Measurements from ENCODE around the gene BHMT2.

- TF ChIP-seq, protein P1, sequence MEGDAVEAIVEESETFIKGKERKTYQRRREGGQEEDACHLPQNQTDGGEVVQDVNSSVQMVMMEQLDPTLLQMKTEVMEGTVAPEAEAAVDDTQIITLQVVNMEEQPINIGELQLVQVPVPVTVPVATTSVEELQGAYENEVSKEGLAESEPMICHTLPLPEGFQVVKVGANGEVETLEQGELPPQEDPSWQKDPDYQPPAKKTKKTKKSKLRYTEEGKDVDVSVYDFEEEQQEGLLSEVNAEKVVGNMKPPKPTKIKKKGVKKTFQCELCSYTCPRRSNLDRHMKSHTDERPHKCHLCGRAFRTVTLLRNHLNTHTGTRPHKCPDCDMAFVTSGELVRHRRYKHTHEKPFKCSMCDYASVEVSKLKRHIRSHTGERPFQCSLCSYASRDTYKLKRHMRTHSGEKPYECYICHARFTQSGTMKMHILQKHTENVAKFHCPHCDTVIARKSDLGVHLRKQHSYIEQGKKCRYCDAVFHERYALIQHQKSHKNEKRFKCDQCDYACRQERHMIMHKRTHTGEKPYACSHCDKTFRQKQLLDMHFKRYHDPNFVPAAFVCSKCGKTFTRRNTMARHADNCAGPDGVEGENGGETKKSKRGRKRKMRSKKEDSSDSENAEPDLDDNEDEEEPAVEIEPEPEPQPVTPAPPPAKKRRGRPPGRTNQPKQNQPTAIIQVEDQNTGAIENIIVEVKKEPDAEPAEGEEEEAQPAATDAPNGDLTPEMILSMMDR (conservative IDR thresholded peaks at IDR 0.05; ENCODE audit: low read length) = no peak
- no peak for TF ChIP-seq EZH2phosphoT487 (IDR thresholded peaks at IDR 0.05; ENCODE audit: borderline replicate concordance)
Observed at GRCh38 chr5:79035237-79035636, 34.3 kb upstream of the BHMT2 start.
